K562 (cell line): ENCODE data around the gene TMEM156. TPM values are rescaled to one million over a fixed set of nuclear protein-coding genes. Genes with fewer than 3 reads are reported as not detected.
A peak's percentile ranks its signal among the peaks of the same experiment; 100 is the strongest.

Experiments used
- CTCF ChIP-seq, 3 experiments: IDR thresholded peaks in 2 of 3; conservative IDR thresholded peaks in 1 of 3; 2 replicates each; pipeline ENCODE4 v1.5.1; 2011 to 2012; ENCODE audit warnings: low read length in 3 of 3, mild to moderate bottlenecking in 3 of 3, control low read depth in 2 of 3, improper control_type of control experiment in 1 of 3, inconsistent platforms in 1 of 3, low read depth in 1 of 3, mixed read lengths in 1 of 3, moderate library complexity in 1 of 3; ENCODE audit not compliant: insufficient read depth in 2 of 3
- E2F3 ChIP-seq: fragments of 250-450 bp; sonication (Bioruptor Pico); IDR thresholded peaks from 2 replicates; pipeline ENCODE4 v1.4.0; 2020; ENCODE audit warnings: mild to moderate bottlenecking
- FOXA3 ChIP-seq, 2 experiments: fragments of 450-650 bp in 1 of 2; sonication (generic) in 1 of 2; formaldehyde crosslinking; IDR thresholded peaks in 1 of 2; conservative IDR thresholded peaks in 1 of 2; 2 replicates each; pipeline versions ENCODE4 v1.4.0 to v1.8.0; 2020 to 2022; ENCODE audit warnings: mild to moderate bottlenecking in 2 of 2, missing genetic modification reagents in 1 of 2
- GTF2E2 ChIP-seq: fragments of 200-800 bp; sonication (Bioruptor generic); IDR thresholded peaks from 2 replicates; pipeline ENCODE4 v1.6.1; 2016; ENCODE audit warnings: missing genetic modification characterization, missing compliant biosample characterization
- HSF4 ChIP-seq: fragments of 250-450 bp; sonication (Bioruptor Pico); IDR thresholded peaks from 2 replicates; pipeline ENCODE4 v2.1.2; 2022; ENCODE audit warnings: mild to moderate bottlenecking, moderate library complexity, borderline replicate concordance
- NR3C1 ChIP-seq: sonication (generic); formaldehyde crosslinking; IDR thresholded peaks from 2 replicates; pipeline ENCODE4 v1.8.1; 2022; ENCODE audit warnings: missing genetic modification reagents
- RBFOX2 ChIP-seq: fragments of 200-400 bp; formaldehyde crosslinking; IDR thresholded peaks from 2 replicates; pipeline ENCODE4 v1.6.1; 2017; ENCODE audit warnings: low read depth, mild to moderate bottlenecking, low read length, moderate library complexity
- U2AF2 ChIP-seq: fragments of 200-400 bp; formaldehyde crosslinking; optimal IDR thresholded peaks from 2 replicates; pipeline ENCODE3; 2017; ENCODE audit warnings: low read depth, mild to moderate bottlenecking, low read length
- polyA plus RNA-seq, 8 experiments: library from polyadenylated mRNA; depleted of rRNA in 4 of 8; stranded (reverse) in 5 of 8; unstranded in 3 of 8; fragments of >200 nt; fragmentation: Nextera tagmentation in 2 of 8; fragmentation: Illumina TruSeq in 1 of 8; extraction: Ambion mirVana in 2 of 8; extraction: Trizol in 1 of 8; gene quantifications; 2 replicates each; pipeline versions ENCODE4 v1.2.1 to v1.2.3, GENCODE V29; 2011 to 2014; ENCODE audit warnings: inconsistent platforms in 1 of 8, missing spikeins in 1 of 8
- total RNA-seq, 7 experiments: library from RNA; depleted of rRNA in 6 of 7; stranded (reverse); fragments of >200 nt in 6 of 7; fragmentation: Illumina TruSeq in 2 of 7; extraction: Trizol in 2 of 7; gene quantifications; 2 replicates each; pipeline versions ENCODE4 v1.2.1 to v1.2.3, GENCODE V29; 2011 to 2021; ENCODE audit warnings: low replicate concordance in 1 of 7
- TF ChIP-seq, protein P1 (sequence below): sonication (generic); IDR thresholded peaks from 2 replicates; pipeline ENCODE4 v1.6.1; 2016
- TF ChIP-seq, protein P2 (sequence below): fragments of 200-400 bp; formaldehyde crosslinking; IDR thresholded peaks from 2 replicates; pipeline ENCODE4 v1.6.1; 2017; ENCODE audit warnings: mild to moderate bottlenecking, low read depth, low read length, moderate library complexity
- TF ChIP-seq, protein P3 (sequence below): fragments of 450-650 bp; IDR thresholded peaks from 2 replicates; pipeline ENCODE4 v1.6.1; 2017; ENCODE audit warnings: antibody characterized with exemption, mild to moderate bottlenecking

Gene TMEM156
- total and polyA plus RNA-seq, 9 of the 15 experiments (the other 6 are each of a cell fraction or from before 2014, with no cell fraction given), result 3.5 to 9.6 (median 6.4) TPM

DNA sequence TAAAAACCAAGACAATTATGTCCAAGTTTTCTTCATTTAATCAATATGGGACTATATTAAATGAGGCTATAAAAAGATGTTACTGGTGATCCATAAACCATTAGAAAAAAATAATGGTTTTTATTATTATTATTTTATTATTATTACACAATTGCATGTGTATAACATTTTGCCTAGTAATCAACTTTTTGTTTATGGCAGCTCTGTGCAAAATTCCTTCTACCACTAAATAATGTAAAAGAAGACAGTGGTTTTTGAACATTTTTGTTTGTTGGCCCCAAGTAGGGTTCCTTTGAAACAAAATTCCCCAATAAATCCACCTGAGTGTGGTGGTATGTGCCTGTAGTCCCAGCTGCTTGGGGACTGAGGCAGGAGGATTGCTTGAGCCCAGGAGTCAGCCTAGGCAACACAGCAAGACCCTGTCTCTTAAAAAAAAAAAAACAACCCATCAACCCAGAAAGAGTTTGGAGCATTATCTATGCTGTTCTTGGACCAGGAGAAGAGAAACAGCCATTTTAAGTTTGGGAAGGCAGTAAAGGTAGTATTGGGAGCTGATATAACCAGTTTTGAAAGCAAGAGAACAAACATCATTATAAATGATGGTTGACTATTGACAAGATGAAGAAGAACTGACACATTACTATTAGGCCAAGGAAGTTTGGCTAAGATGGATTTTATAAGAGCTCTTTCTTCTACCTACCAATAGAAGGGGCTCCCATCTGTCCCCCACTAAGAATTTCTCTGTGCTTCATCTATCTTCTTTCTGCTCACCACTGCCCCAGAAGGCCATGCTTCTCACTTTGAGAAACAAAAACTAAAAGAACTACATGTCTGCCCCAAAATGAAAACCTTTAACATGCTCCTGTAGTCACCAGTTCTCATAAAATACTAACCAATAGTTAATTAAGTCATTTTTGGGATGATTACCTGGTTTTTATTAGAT lies 2.2 kb downstream of the TMEM156 start (continued):
- TF ChIP-seq, protein P1, sequence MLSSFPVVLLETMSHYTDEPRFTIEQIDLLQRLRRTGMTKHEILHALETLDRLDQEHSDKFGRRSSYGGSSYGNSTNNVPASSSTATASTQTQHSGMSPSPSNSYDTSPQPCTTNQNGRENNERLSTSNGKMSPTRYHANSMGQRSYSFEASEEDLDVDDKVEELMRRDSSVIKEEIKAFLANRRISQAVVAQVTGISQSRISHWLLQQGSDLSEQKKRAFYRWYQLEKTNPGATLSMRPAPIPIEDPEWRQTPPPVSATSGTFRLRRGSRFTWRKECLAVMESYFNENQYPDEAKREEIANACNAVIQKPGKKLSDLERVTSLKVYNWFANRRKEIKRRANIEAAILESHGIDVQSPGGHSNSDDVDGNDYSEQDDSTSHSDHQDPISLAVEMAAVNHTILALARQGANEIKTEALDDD, result peak; percentile 35; the same call in 1 of the 2 replicates
- TF ChIP-seq, protein P2, sequence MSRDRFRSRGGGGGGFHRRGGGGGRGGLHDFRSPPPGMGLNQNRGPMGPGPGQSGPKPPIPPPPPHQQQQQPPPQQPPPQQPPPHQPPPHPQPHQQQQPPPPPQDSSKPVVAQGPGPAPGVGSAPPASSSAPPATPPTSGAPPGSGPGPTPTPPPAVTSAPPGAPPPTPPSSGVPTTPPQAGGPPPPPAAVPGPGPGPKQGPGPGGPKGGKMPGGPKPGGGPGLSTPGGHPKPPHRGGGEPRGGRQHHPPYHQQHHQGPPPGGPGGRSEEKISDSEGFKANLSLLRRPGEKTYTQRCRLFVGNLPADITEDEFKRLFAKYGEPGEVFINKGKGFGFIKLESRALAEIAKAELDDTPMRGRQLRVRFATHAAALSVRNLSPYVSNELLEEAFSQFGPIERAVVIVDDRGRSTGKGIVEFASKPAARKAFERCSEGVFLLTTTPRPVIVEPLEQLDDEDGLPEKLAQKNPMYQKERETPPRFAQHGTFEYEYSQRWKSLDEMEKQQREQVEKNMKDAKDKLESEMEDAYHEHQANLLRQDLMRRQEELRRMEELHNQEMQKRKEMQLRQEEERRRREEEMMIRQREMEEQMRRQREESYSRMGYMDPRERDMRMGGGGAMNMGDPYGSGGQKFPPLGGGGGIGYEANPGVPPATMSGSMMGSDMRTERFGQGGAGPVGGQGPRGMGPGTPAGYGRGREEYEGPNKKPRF, result no peak
- TF ChIP-seq RBFOX2 (peak; percentile 50; the same call in 1 of the 2 replicates), HSF4 (no peak), GTF2E2 (tag) (no peak), U2AF2 (no peak), NR3C1 (CRISPR knock-in tag) (no peak), CTCF (IDR thresholded peaks at IDR 0.05 in 2 of 3, conservative IDR thresholded peaks at IDR 0.05 in 1 of 3; ENCODE audit: insufficient read depth in 2 of 3, low read depth in 1 of 3, low read length in 3 of 3) (0 out of 6 replicates have a peak, but pooled peaks of 1 of the 3 experiments have one; percentile 6), FOXA3 (CRISPR knock-in tag; conservative IDR thresholded peaks at IDR 0.05 in 1 of 2, IDR thresholded peaks at IDR 0.05 in 1 of 2) (no peak), E2F3 (no peak)
- TF ChIP-seq, protein P3, sequence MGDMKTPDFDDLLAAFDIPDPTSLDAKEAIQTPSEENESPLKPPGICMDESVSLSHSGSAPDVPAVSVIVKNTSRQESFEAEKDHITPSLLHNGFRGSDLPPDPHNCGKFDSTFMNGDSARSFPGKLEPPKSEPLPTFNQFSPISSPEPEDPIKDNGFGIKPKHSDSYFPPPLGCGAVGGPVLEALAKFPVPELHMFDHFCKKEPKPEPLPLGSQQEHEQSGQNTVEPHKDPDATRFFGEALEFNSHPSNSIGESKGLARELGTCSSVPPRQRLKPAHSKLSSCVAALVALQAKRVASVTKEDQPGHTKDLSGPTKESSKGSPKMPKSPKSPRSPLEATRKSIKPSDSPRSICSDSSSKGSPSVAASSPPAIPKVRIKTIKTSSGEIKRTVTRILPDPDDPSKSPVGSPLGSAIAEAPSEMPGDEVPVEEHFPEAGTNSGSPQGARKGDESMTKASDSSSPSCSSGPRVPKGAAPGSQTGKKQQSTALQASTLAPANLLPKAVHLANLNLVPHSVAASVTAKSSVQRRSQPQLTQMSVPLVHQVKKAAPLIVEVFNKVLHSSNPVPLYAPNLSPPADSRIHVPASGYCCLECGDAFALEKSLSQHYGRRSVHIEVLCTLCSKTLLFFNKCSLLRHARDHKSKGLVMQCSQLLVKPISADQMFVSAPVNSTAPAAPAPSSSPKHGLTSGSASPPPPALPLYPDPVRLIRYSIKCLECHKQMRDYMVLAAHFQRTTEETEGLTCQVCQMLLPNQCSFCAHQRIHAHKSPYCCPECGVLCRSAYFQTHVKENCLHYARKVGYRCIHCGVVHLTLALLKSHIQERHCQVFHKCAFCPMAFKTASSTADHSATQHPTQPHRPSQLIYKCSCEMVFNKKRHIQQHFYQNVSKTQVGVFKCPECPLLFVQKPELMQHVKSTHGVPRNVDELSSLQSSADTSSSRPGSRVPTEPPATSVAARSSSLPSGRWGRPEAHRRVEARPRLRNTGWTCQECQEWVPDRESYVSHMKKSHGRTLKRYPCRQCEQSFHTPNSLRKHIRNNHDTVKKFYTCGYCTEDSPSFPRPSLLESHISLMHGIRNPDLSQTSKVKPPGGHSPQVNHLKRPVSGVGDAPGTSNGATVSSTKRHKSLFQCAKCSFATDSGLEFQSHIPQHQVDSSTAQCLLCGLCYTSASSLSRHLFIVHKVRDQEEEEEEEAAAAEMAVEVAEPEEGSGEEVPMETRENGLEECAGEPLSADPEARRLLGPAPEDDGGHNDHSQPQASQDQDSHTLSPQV, result peak; percentile 40; the same call in 1 of the 2 replicates
